Measurements from ENCODE around the gene ALAS2.

The ALAS2 gene

DNA sequence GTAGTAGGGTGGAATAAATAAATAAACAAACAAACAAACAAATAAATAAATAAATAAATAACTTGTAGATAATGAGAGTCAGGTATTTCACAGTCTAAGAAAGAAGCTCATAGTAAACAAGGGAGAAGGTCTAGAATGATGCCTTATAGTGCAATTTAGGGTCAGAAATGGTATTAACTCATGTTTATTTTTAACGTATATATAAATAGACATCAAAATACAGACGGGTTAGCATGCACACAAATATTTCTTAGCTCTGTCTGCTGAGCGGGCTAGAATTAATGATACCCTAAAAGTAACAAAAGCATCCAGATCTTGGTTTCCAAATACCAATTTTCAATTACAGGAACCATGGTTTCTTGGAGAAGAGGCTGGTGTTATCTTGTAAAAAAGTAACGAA lies 53.4 kb downstream of the ALAS2 start:
- no peak for DNase-seq
- Histone ChIP-seq H3K4me1 (ENCODE audit: control extremely low read depth in 1 of 4, control insufficient read depth in 4 of 4, insufficient read depth in 4 of 4, low read length in 3 of 4) (no peaks in the 10 kb centered on the region), H3K27me3 (replicated peaks in 2 of 5; ENCODE audit: control insufficient read depth in 4 of 5, insufficient read depth in 5 of 5, low read length in 4 of 5) (peaks cover 0 to 4% (median 0%) of the 10 kb centered on the region in 5 experiments), H3K27ac (ENCODE audit: insufficient read depth in 1 of 2, low read depth in 1 of 2, low read length in 2 of 2, poor library complexity in 1 of 2, severe bottlenecking in 2 of 2) (no peak overlapping the region), H3K9me3 (ENCODE audit: control extremely low read depth in 1 of 5, control insufficient read depth in 4 of 5, insufficient read depth in 2 of 5, low read depth in 1 of 5, low read length in 4 of 5) (peaks cover 0 to 1% (median 0%) of the 10 kb centered on the region in 5 experiments), H3K36me3 (ENCODE audit: control insufficient read depth in 4 of 4, insufficient read depth in 4 of 4, low read length in 3 of 4) (no peaks in the 10 kb centered on the region), H3K4me3 (ENCODE audit: control insufficient read depth in 1 of 7, extremely low read depth in 1 of 7, insufficient read depth in 4 of 7, low read depth in 2 of 7, low read length in 6 of 7) (no peak overlapping the region)
- WGBS (ENCODE audit: insufficient coverage), result 90% methylated on average over 2 of the region's 4 CpGs
- ChIA-PET CTCF (no interaction called here), POLR2A (no interaction called here)

DNA sequence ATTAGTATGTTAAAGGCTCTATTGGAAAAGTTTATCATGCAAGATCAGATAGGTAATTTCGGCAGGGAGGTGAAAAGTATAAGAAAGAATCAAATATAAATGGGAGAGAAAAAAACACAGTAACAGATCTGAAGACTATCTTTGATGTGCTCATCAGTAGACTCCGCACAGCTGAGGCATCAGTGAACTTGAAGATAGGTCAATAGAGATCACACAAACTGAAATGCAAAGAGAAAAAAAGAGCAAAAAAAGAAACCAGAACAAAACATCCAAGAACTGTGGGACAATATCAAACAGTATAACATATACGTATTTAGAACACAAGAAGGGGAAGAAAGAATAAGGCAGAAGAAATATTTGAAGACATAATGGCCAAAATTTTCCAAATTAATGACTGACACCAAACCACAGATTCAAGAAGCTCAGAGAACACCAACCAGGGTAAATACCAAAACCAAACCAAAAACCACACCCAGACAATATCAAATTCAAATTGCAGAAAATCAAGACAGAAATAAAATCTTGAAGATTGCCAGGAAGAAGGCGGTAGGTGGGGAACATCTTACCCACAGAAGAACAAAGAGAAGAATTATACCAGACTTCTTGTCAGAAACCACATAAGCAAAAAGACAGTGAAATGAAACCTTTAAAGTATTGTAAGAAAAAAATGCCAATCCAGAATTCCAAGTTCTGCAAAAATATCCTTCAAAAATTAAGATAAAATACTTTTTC lies 65.8 kb downstream of the ALAS2 start:
- no peaks in the 10 kb centered on the region for H3K36me3 ChIP-seq (ENCODE audit: control insufficient read depth in 4 of 4, insufficient read depth in 4 of 4, low read length in 3 of 4)
- H3K9me3 ChIP-seq (ENCODE audit: control extremely low read depth in 1 of 5, control insufficient read depth in 4 of 5, insufficient read depth in 2 of 5, low read depth in 1 of 5, low read length in 4 of 5), result no peaks in the 10 kb centered on the region
- no peaks in the 10 kb centered on the region for H3K4me1 ChIP-seq (ENCODE audit: control extremely low read depth in 1 of 4, control insufficient read depth in 4 of 4, insufficient read depth in 4 of 4, low read length in 3 of 4)
- H3K27me3 ChIP-seq (replicated peaks in 2 of 5; ENCODE audit: control insufficient read depth in 4 of 5, insufficient read depth in 5 of 5, low read length in 4 of 5), result no peaks in the 10 kb centered on the region
- no peak overlapping the region for H3K4me3 ChIP-seq (ENCODE audit: control insufficient read depth in 1 of 7, extremely low read depth in 1 of 7, insufficient read depth in 4 of 7, low read depth in 2 of 7, low read length in 6 of 7)
- 88% methylated on average over 2 of the region's 4 CpGs for WGBS (ENCODE audit: insufficient coverage)
- no peak for DNase-seq
- POLR2A ChIA-PET, result no interaction called here
- H3K27ac ChIP-seq (ENCODE audit: insufficient read depth in 1 of 2, low read depth in 1 of 2, low read length in 2 of 2, poor library complexity in 1 of 2, severe bottlenecking in 2 of 2), result no peak overlapping the region
- CTCF ChIA-PET, result no interaction called here

DNA sequence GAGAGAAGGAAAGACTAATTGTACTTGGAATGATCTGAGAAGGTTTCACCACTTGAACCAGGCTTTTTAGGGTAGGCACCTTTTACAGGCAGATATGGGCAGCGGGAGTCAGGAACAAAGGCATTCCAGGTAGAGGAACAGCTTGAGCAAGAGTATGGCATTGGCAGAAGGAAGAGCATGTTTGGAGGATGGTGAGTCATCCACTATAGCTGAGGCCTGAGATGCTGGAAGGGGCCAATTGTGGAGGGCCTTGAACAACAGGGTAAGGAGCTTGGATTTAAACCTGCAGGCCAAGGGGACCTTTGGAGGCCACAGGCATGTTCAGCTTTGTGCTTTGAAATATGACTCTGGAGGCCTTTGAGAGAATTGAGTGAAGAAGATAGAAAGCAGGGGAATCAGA lies 69.0 kb downstream of the ALAS2 start:
- ChIA-PET CTCF (no interaction called here), POLR2A (no interaction called here)
- 91% methylated on average over 1 of the region's 1 CpG for WGBS (ENCODE audit: insufficient coverage)
- Histone ChIP-seq H3K4me1 (ENCODE audit: control extremely low read depth in 1 of 4, control insufficient read depth in 4 of 4, insufficient read depth in 4 of 4, low read length in 3 of 4) (no peaks in the 10 kb centered on the region), H3K27me3 (replicated peaks in 2 of 5; ENCODE audit: control insufficient read depth in 4 of 5, insufficient read depth in 5 of 5, low read length in 4 of 5) (no peaks in the 10 kb centered on the region), H3K9me3 (ENCODE audit: control extremely low read depth in 1 of 5, control insufficient read depth in 4 of 5, insufficient read depth in 2 of 5, low read depth in 1 of 5, low read length in 4 of 5) (no peaks in the 10 kb centered on the region), H3K36me3 (ENCODE audit: control insufficient read depth in 4 of 4, insufficient read depth in 4 of 4, low read length in 3 of 4) (no peaks in the 10 kb centered on the region), H3K27ac (ENCODE audit: insufficient read depth in 1 of 2, low read depth in 1 of 2, low read length in 2 of 2, poor library complexity in 1 of 2, severe bottlenecking in 2 of 2) (no peak overlapping the region), H3K4me3 (ENCODE audit: control insufficient read depth in 1 of 7, extremely low read depth in 1 of 7, insufficient read depth in 4 of 7, low read depth in 2 of 7, low read length in 6 of 7) (no peak overlapping the region)
- DNase-seq, result no peak

All from common myeloid progenitor, CD34-positive (primary cell).